Natural killer cell (primary cell): ENCODE results near the gene KIF1B. TPM values are rescaled to one million over a fixed set of nuclear protein-coding genes. Genes with fewer than 3 reads are reported as not detected.

Experiments used
- ATAC-seq, 3 donors: fragments of 150-1000 bp in 2 of 3; fragments of 200-7000 bp in 1 of 3; cut with Tn5 transposase; 1 replicate in 1 of 3; 2 replicates in 2 of 3; pipeline ENCODE4 v1.10.0; 2021; ENCODE audit warnings: mild to moderate bottlenecking in 2 of 3, moderate library complexity in 2 of 3
- DNase-seq, 2 donors: peaks; one replicate each; pipeline versions ENCODE4 v3.0.0 to v3.0.0-alpha.2; 2013 to 2021; ENCODE audit warnings: mixed read lengths in 1 of 2
- H3K27ac ChIP-seq: one replicate; pipeline ENCODE4 v1.5.1; 2013; ENCODE audit warnings: mild to moderate bottlenecking, low read length
- H3K27me3 ChIP-seq: one replicate; pipeline ENCODE4 v1.6.1; 2013; ENCODE audit warnings: low read length; ENCODE audit not compliant: control insufficient read depth, insufficient read depth
- H3K36me3 ChIP-seq: one replicate; pipeline ENCODE4 v1.6.1; 2013; ENCODE audit warnings: low read length; ENCODE audit not compliant: control insufficient read depth, insufficient read depth
- H3K4me1 ChIP-seq: one replicate; pipeline ENCODE4 v1.6.1; 2013; ENCODE audit warnings: low read length; ENCODE audit not compliant: control insufficient read depth, insufficient read depth
- H3K4me3 ChIP-seq: one replicate; pipeline ENCODE4 v1.5.1; 2013; ENCODE audit warnings: low read length
- H3K9me3 ChIP-seq: one replicate; pipeline ENCODE4 v1.6.1; 2013; ENCODE audit warnings: low read length; ENCODE audit not compliant: control insufficient read depth, insufficient read depth
- H3K27ac Mint-ChIP-seq, 2 donors: one replicate each; pipeline ENCODE4 v1.8.0; 2022; ENCODE audit warnings: mild to moderate bottlenecking in 2 of 2, mixed read lengths in 2 of 2, moderate library complexity in 1 of 2
- H3K27me3 Mint-ChIP-seq, 2 donors: one replicate each; pipeline ENCODE4 v1.8.0; 2022; ENCODE audit warnings: low read depth in 2 of 2, mixed read lengths in 2 of 2
- H3K36me3 Mint-ChIP-seq: one replicate; pipeline ENCODE4 v1.8.0; 2022; ENCODE audit warnings: mixed read lengths
- H3K4me1 Mint-ChIP-seq, 2 donors: one replicate each; pipeline ENCODE4 v1.8.0; 2022; ENCODE audit warnings: mixed read lengths in 2 of 2
- H3K4me3 Mint-ChIP-seq: one replicate; pipeline ENCODE4 v1.8.0; 2022; ENCODE audit warnings: mild to moderate bottlenecking, moderate library complexity, mixed read lengths
- H3K9me3 Mint-ChIP-seq, 2 donors: one replicate each; pipeline ENCODE4 v1.8.0; 2022; ENCODE audit warnings: mixed read lengths in 2 of 2
- CTCF ChIP-seq: fragments of 200-600 bp; IDR thresholded peaks from one replicate; pipeline ENCODE4 v1.8.0; 2022; ENCODE audit warnings: antibody characterized with exemption
- WGBS: methylation state at CpG from one replicate; pipeline ENCODE4 v1.1.7; 2013; ENCODE audit warnings: missing lambda C conversion rate; ENCODE audit not compliant: insufficient coverage; 5-methylcytosine and 5-hydroxymethylcytosine counted together
- intact Hi-C: fragments of 100-400 bp; cut with micrococcal nuclease; formaldehyde crosslinking; loops from one replicate; pipeline ENCODE4 v1.14.2; 2022
- total RNA-seq, 4 donors: library from RNA; stranded (reverse); fragments of 120-200 nt in 1 of 4; gene quantifications; one replicate each; pipeline versions ENCODE4 v1.2.3 to v1.2.4, GENCODE V29; 2013 to 2022

KIF1B gene
- total RNA-seq, 3 donors from 2014 or later (not counting 1 experiment from before 2014, with no cell fraction given) = 15.2 to 22.0 (median 16.3) TPM

- Mint-ChIP-seq H3K9me3 (peaks cover 0 to 4% of the 10 kb centered on the region in 2 donors), H3K36me3 (peaks cover 28% of the 10 kb centered on the region), H3K27ac (no peak overlapping the region), H3K27me3 (no peaks in the 10 kb centered on the region), H3K4me3 (no peak overlapping the region), H3K4me1 (no peaks in the 10 kb centered on the region)
- Histone ChIP-seq H3K36me3 (peaks cover 18% of the 10 kb centered on the region), H3K27ac (no peak overlapping the region), H3K9me3 (no peaks in the 10 kb centered on the region), H3K4me3 (no peak overlapping the region), H3K27me3 (no peaks in the 10 kb centered on the region), H3K4me1 (no peaks in the 10 kb centered on the region)
- no peak for TF ChIP-seq CTCF
- no peak for DNase-seq
- intact Hi-C loops = no loop called here
- 96% methylated on average over 22 of the region's 22 CpGs for whole genome bisulfite sequencing
- no peak for ATAC-seq
Measured at GRCh38 chr1:10178597-10179405, 31.6 kb upstream of the KIF1B start.

- Mint-ChIP-seq H3K4me1 (no peaks in the 10 kb centered on the region), H3K9me3 (peaks cover 0 to 4% of the 10 kb centered on the region in 2 donors), H3K4me3 (no peak overlapping the region), H3K27ac (no peak overlapping the region), H3K27me3 (no peaks in the 10 kb centered on the region), H3K36me3 (peaks cover 28% of the 10 kb centered on the region)
- no peak for DNase-seq
- no peaks in the 10 kb centered on the region for H3K27me3 ChIP-seq
- whole genome bisulfite sequencing = 96% methylated on average over 23 of the region's 23 CpGs
- H3K36me3 ChIP-seq = peaks cover 18% of the 10 kb centered on the region
- intact Hi-C loops = no loop called here
- no peak for TF ChIP-seq CTCF
- no peaks in the 10 kb centered on the region for H3K9me3 ChIP-seq
- H3K4me3 ChIP-seq = no peak overlapping the region
- H3K27ac ChIP-seq = no peak overlapping the region
- no peak for ATAC-seq
- H3K4me1 ChIP-seq = no peaks in the 10 kb centered on the region
Measured at GRCh38 chr1:10179406-10180091, 30.8 kb upstream of the KIF1B start.

- no peaks in the 10 kb centered on the region for H3K27me3 ChIP-seq
- no peak for DNase-seq
- no peaks in the 10 kb centered on the region for H3K9me3 ChIP-seq
- Mint-ChIP-seq H3K9me3 (no peaks in the 10 kb centered on the region), H3K4me3 (no peak overlapping the region), H3K4me1 (no peaks in the 10 kb centered on the region), H3K27ac (no peak overlapping the region), H3K27me3 (no peaks in the 10 kb centered on the region), H3K36me3 (peaks cover 22% of the 10 kb centered on the region)
- 90% methylated on average over 7 of the region's 7 CpGs for WGBS
- no peak overlapping the region for H3K4me3 ChIP-seq
- TF ChIP-seq CTCF = no peak
- no peak for ATAC-seq
- intact Hi-C loops = no loop called here
- H3K36me3 ChIP-seq = peaks cover 18% of the 10 kb centered on the region
- no peak overlapping the region for H3K27ac ChIP-seq
- no peaks in the 10 kb centered on the region for H3K4me1 ChIP-seq
Measured at GRCh38 chr1:10181154-10181553, 29.2 kb upstream of the KIF1B start.
